ENCODE measurements around the gene PLCE1. TPM values are rescaled to one million over a fixed set of nuclear protein-coding genes. Genes with fewer than 3 reads are reported as not detected.

The PLCE1 gene
- total and polyA plus RNA-seq, 4 experiments from 2014 or later: 0.07 to 0.20 TPM; not detected in 2

GRCh38 chr10:94023906-94024305 lies 30.2 kb downstream of the PLCE1 start:
- no peak overlapping the region for H3K27ac Mint-ChIP-seq
- no peaks in the 10 kb centered on the region for H3K4me1 Mint-ChIP-seq
- intact Hi-C loops (cut with micrococcal nuclease): no loop called here
- ChIA-PET POLR2A (ENCODE audit: partially characterized antibody) (no interaction called here), CTCF (ENCODE audit: partially characterized antibody) (no interaction called here)
- Histone ChIP-seq H3K36me3 (ENCODE audit: insufficient read depth, low read length) (no peaks in the 10 kb centered on the region), H3K9me3 (ENCODE audit: control insufficient read depth in 1 of 2, low read length in 2 of 2) (no peaks in the 10 kb centered on the region), H3K27me3 (ENCODE audit: insufficient read depth, low read length) (no peaks in the 10 kb centered on the region), H3K27ac (ENCODE audit: low read depth, low read length) (no peak overlapping the region), H3K4me1 (ENCODE audit: insufficient read depth, low read length) (no peaks in the 10 kb centered on the region), H3K4me3 (ENCODE audit: low read length in 2 of 2) (no peak overlapping the region)
- H3K9me3 Mint-ChIP-seq: peaks cover 3 to 28% (median 15%) of the 10 kb centered on the region in 8 donors
- no peak for DNase-seq
- no peak overlapping the region for H3K4me3 Mint-ChIP-seq
- H3K36me3 Mint-ChIP-seq: no peaks in the 10 kb centered on the region
- H3K27me3 Mint-ChIP-seq: peaks cover 5 to 7% of the 10 kb centered on the region in 2 donors

DNA sequence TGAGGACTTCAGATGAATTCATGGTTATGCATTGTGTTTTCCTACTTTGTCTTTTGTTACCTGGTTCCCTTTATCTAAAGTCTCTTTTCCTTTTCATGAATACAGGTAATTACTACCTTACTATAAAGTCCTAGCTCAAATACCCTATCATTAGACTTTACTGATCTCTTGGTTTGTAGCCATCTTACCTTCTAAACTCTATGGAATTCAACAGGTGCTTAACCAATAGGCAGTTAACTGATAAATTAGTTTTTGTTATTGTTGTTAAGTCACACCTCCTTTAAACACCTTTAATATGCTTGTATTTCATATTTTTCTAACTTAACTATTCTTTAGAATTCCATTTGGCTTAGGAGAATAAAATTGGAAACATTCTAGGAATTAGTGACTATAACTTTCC lies 30.7 kb downstream of the PLCE1 start:
- DNase-seq: no peak
- Histone ChIP-seq H3K4me1 (ENCODE audit: insufficient read depth, low read length) (no peaks in the 10 kb centered on the region), H3K36me3 (ENCODE audit: insufficient read depth, low read length) (no peaks in the 10 kb centered on the region), H3K27me3 (ENCODE audit: insufficient read depth, low read length) (no peaks in the 10 kb centered on the region), H3K4me3 (ENCODE audit: low read length in 2 of 2) (no peak overlapping the region), H3K9me3 (ENCODE audit: control insufficient read depth in 1 of 2, low read length in 2 of 2) (peaks cover 0 to 2% of the 10 kb centered on the region in 2 donors), H3K27ac (ENCODE audit: low read depth, low read length) (no peak overlapping the region)
- H3K4me1 Mint-ChIP-seq: no peaks in the 10 kb centered on the region
- H3K4me3 Mint-ChIP-seq: no peak overlapping the region
- peaks cover 0 to under 1% of the 10 kb centered on the region in 2 donors for H3K36me3 Mint-ChIP-seq
- intact Hi-C loops (cut with micrococcal nuclease): no loop called here
- POLR2A ChIA-PET (ENCODE audit: partially characterized antibody): no interaction called here
- peaks cover 3 to 32% (median 18%) of the 10 kb centered on the region in 8 donors for H3K9me3 Mint-ChIP-seq
- no peak overlapping the region for H3K27ac Mint-ChIP-seq
- CTCF ChIA-PET (ENCODE audit: partially characterized antibody): no interaction called here
- peaks cover 5 to 7% of the 10 kb centered on the region in 2 donors for H3K27me3 Mint-ChIP-seq

- Histone ChIP-seq H3K36me3 (ENCODE audit: insufficient read depth, low read length) (no peaks in the 10 kb centered on the region), H3K9me3 (ENCODE audit: control insufficient read depth in 1 of 2, low read length in 2 of 2) (peaks cover 0 to 8% of the 10 kb centered on the region in 2 donors), H3K27me3 (ENCODE audit: insufficient read depth, low read length) (no peaks in the 10 kb centered on the region), H3K4me1 (ENCODE audit: insufficient read depth, low read length) (no peaks in the 10 kb centered on the region), H3K27ac (ENCODE audit: low read depth, low read length) (no peak overlapping the region), H3K4me3 (ENCODE audit: low read length in 2 of 2) (no peak overlapping the region)
- Mint-ChIP-seq H3K4me3 (no peak overlapping the region), H3K36me3 (peaks cover 0 to 3% of the 10 kb centered on the region in 2 donors), H3K4me1 (no peaks in the 10 kb centered on the region), H3K27ac (no peak overlapping the region), H3K9me3 (peaks cover 3 to 43% (median 29%) of the 10 kb centered on the region in 8 donors), H3K27me3 (peaks cover 5 to 7% of the 10 kb centered on the region in 2 donors)
- intact Hi-C loops (cut with micrococcal nuclease): no loop called here
- POLR2A ChIA-PET (ENCODE audit: partially characterized antibody): no interaction called here
- CTCF ChIA-PET (ENCODE audit: partially characterized antibody): no interaction called here
- DNase-seq: no peak
Observed at GRCh38 chr10:94025806-94026205, 32.1 kb downstream of the PLCE1 start.

DNA sequence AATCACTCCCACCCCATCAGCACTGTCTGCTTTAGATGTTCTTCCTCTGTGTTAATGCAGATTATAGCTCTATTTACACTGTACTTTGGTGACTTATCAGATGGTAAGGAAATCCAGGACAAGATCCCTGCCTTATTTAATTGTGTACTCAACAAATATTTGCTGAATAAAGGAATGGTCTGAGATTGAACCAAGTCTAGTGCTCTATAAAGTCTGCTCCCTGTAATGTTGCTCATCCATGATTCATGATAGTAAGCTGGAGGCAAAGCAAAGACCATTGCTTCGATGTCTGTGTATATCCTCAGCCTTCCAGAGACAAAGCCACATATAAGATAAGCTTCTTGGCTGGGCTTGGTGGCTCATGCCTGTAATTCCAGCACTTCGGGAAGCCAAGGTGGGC lies 33.5 kb downstream of the PLCE1 start:
- H3K4me1 Mint-ChIP-seq: no peaks in the 10 kb centered on the region
- intact Hi-C loops (cut with micrococcal nuclease): no loop called here
- no peak overlapping the region for H3K4me3 Mint-ChIP-seq
- H3K36me3 Mint-ChIP-seq: peaks cover 0 to 3% of the 10 kb centered on the region in 2 donors
- DNase-seq: no peak
- H3K27ac ChIP-seq (ENCODE audit: low read depth, low read length): no peak overlapping the region
- H3K9me3 Mint-ChIP-seq: peaks cover 3 to 55% (median 36%) of the 10 kb centered on the region in 8 donors
- no peaks in the 10 kb centered on the region for H3K4me1 ChIP-seq (ENCODE audit: insufficient read depth, low read length)
- POLR2A ChIA-PET (ENCODE audit: partially characterized antibody): no interaction called here
- H3K27ac Mint-ChIP-seq: no peak overlapping the region
- H3K36me3 ChIP-seq (ENCODE audit: insufficient read depth, low read length): no peaks in the 10 kb centered on the region
- H3K4me3 ChIP-seq (ENCODE audit: low read length in 2 of 2): no peak overlapping the region
- CTCF ChIA-PET (ENCODE audit: partially characterized antibody): no interaction called here
- H3K27me3 Mint-ChIP-seq: peaks cover 5 to 10% of the 10 kb centered on the region in 2 donors
- H3K9me3 ChIP-seq (ENCODE audit: control insufficient read depth in 1 of 2, low read length in 2 of 2): peaks cover 0 to 8% of the 10 kb centered on the region in 2 donors
- no peaks in the 10 kb centered on the region for H3K27me3 ChIP-seq (ENCODE audit: insufficient read depth, low read length)

DNA sequence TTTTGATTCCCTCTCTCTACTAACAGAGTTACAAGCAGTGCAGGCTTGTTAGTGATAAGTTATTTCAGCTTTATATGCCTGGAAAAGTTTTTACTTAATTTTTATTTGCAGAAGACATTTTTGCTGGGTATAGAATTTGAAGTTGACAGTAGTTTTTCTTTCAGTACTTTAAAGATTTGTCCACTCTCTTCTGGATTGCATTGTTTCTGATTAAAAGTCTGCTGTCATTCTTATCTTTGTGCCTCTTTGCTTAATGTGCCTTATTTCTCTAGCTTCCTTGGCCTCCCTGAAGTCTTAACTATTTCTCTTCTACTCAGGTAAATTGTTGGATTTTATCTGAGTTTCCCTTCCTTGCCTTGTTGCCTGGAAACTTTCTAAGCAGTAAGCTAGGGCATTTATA lies 36.2 kb downstream of the PLCE1 start:
- H3K27me3 Mint-ChIP-seq: peaks cover 2 to 7% of the 10 kb centered on the region in 2 donors
- no peak overlapping the region for H3K4me3 ChIP-seq (ENCODE audit: low read length in 2 of 2)
- no peaks in the 10 kb centered on the region for H3K27me3 ChIP-seq (ENCODE audit: insufficient read depth, low read length)
- H3K4me3 Mint-ChIP-seq: no peak overlapping the region
- H3K4me1 ChIP-seq (ENCODE audit: insufficient read depth, low read length): no peaks in the 10 kb centered on the region
- POLR2A ChIA-PET (ENCODE audit: partially characterized antibody): no interaction called here
- no peaks in the 10 kb centered on the region for H3K36me3 ChIP-seq (ENCODE audit: insufficient read depth, low read length)
- CTCF ChIA-PET (ENCODE audit: partially characterized antibody): no interaction called here
- H3K36me3 Mint-ChIP-seq: peaks cover 0 to 3% of the 10 kb centered on the region in 2 donors
- H3K9me3 ChIP-seq (ENCODE audit: control insufficient read depth in 1 of 2, low read length in 2 of 2): peaks cover 0 to 8% of the 10 kb centered on the region in 2 donors
- H3K27ac ChIP-seq (ENCODE audit: low read depth, low read length): no peak overlapping the region
- H3K27ac Mint-ChIP-seq: no peak overlapping the region
- DNase-seq: no peak
- peaks cover 3 to 50% (median 37%) of the 10 kb centered on the region in 8 donors for H3K9me3 Mint-ChIP-seq
- no peaks in the 10 kb centered on the region for H3K4me1 Mint-ChIP-seq
- intact Hi-C loops (cut with micrococcal nuclease): no loop called here

DNA sequence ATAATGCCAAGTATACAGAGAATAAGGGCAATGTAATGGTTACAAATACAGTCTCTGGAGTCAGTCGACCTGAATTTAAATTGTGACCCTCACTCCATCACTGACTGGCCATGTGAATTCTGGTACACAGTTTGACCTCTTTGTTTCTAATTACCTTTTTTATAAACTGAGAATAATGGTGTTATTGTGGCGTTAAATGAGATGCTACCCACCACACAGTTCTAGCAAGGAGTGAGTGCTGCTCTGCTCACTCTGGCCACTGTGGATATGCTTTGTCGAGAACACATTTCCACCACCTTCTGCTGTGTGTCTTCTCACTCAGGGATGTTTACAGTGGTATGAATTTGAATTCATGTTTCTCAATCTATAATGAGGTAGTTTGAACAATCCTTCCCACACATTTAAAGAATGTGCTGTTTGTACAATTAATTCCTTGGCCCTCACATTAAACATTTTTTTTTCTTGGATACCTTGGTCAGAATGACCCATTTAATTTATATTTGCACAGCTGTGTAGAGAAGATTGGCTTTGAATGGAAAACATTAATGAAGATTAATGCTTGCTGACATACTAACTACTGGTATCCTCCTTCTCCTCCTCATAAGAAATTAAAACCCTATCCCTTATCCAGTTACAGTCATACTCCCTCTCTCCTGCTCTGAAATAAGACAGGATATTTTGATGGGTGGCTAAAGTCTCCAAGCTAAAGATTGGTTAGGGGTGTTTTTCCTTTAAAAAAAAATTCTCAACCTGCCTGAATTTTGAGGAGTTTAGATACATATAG lies 42.4 kb downstream of the PLCE1 start:
- H3K36me3 ChIP-seq (ENCODE audit: insufficient read depth, low read length): no peaks in the 10 kb centered on the region
- intact Hi-C loops (cut with micrococcal nuclease): no loop called here
- H3K9me3 Mint-ChIP-seq: peaks cover 0 to 12% (median 8%) of the 10 kb centered on the region in 8 donors
- no peak for DNase-seq
- H3K27ac ChIP-seq (ENCODE audit: low read depth, low read length): no peak overlapping the region
- CTCF ChIA-PET (ENCODE audit: partially characterized antibody): no interaction called here
- POLR2A ChIA-PET (ENCODE audit: partially characterized antibody): no interaction called here
- peaks cover 2 to 5% of the 10 kb centered on the region in 2 donors for H3K27me3 Mint-ChIP-seq
- H3K4me1 Mint-ChIP-seq: no peaks in the 10 kb centered on the region
- H3K4me3 Mint-ChIP-seq: no peak overlapping the region
- H3K36me3 Mint-ChIP-seq: no peaks in the 10 kb centered on the region
- no peaks in the 10 kb centered on the region for H3K9me3 ChIP-seq (ENCODE audit: control insufficient read depth in 1 of 2, low read length in 2 of 2)
- H3K4me1 ChIP-seq (ENCODE audit: insufficient read depth, low read length): no peaks in the 10 kb centered on the region
- no peak overlapping the region for H3K4me3 ChIP-seq (ENCODE audit: low read length in 2 of 2)
- H3K27me3 ChIP-seq (ENCODE audit: insufficient read depth, low read length): no peaks in the 10 kb centered on the region
- H3K27ac Mint-ChIP-seq: no peak overlapping the region

GRCh38 chr10:94036766-94037033 lies 43.0 kb downstream of the PLCE1 start:
- ChIA-PET CTCF (ENCODE audit: partially characterized antibody) (no interaction called here), POLR2A (ENCODE audit: partially characterized antibody) (no interaction called here)
- Histone ChIP-seq H3K27ac (ENCODE audit: low read depth, low read length) (no peak overlapping the region), H3K4me1 (ENCODE audit: insufficient read depth, low read length) (no peaks in the 10 kb centered on the region), H3K9me3 (ENCODE audit: control insufficient read depth in 1 of 2, low read length in 2 of 2) (no peaks in the 10 kb centered on the region), H3K4me3 (ENCODE audit: low read length in 2 of 2) (no peak overlapping the region), H3K27me3 (ENCODE audit: insufficient read depth, low read length) (no peaks in the 10 kb centered on the region), H3K36me3 (ENCODE audit: insufficient read depth, low read length) (no peaks in the 10 kb centered on the region)
- no peak overlapping the region for H3K4me3 Mint-ChIP-seq
- intact Hi-C loops (cut with micrococcal nuclease): no loop called here
- H3K4me1 Mint-ChIP-seq: no peaks in the 10 kb centered on the region
- no peak overlapping the region for H3K27ac Mint-ChIP-seq
- no peak for DNase-seq
- peaks cover 2 to 5% of the 10 kb centered on the region in 2 donors for H3K27me3 Mint-ChIP-seq
- H3K36me3 Mint-ChIP-seq: no peaks in the 10 kb centered on the region
- peaks cover 0 to 7% (median 4%) of the 10 kb centered on the region in 8 donors for H3K9me3 Mint-ChIP-seq
